22Rv1 (cell line): ENCODE data around the gene PDIK1L.

ENCODE experiments used
- ZFX ChIP-seq: fragments of 450-650 bp; IDR thresholded peaks from 2 replicates; pipeline ENCODE4 v1.6.1; 2017; ENCODE audit warnings: antibody characterized with exemption, borderline replicate concordance
- TF ChIP-seq, protein P1 (sequence below): fragments of 450-650 bp; IDR thresholded peaks from 2 replicates; pipeline ENCODE4 v1.5.1; 2017; ENCODE audit warnings: mild to moderate bottlenecking

DNA sequence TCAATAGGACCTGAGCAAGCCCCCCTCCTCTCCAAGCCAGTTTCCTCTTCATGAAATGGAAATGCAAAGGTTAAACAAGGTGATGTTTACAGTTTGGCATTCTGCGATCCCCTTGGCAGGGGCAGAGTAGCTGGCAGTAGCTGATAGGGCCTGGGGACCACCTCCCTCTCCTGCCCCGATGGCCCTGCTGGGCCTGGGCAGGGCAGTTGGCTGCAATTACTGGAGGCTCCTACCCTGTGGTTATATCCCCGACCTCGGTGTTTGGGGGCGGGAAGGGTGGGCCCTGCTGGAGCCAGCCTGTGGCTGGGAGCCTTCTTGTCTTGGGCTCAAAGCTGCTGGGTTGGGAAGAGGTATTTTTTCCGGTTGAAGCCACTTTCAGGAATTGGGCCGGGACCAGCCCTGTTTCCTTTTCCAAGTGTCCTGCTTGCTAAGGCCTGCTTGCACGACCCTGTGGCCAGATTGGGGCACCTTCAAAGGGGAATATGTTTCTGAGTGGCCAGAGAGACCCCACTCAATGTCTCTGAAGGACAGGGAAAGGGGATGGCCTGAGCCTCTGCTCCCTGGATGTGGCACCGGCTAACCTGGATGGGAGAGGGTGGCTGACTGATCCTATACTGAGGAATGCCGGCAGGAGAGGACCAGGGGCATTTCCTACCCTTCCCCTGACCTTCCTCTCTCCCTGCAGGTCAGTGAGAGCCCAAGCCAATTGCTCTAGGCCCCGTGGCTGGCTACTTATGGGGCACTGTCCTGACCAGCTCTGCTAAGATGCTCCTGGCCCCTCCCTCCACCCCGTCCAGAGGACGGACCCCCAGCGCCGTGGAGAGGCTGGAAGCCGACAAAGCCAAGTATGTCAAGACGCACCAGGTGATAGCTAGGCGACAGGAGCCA, 49.1 kb downstream of the PDIK1L start:
- TF ChIP-seq, protein P1, sequence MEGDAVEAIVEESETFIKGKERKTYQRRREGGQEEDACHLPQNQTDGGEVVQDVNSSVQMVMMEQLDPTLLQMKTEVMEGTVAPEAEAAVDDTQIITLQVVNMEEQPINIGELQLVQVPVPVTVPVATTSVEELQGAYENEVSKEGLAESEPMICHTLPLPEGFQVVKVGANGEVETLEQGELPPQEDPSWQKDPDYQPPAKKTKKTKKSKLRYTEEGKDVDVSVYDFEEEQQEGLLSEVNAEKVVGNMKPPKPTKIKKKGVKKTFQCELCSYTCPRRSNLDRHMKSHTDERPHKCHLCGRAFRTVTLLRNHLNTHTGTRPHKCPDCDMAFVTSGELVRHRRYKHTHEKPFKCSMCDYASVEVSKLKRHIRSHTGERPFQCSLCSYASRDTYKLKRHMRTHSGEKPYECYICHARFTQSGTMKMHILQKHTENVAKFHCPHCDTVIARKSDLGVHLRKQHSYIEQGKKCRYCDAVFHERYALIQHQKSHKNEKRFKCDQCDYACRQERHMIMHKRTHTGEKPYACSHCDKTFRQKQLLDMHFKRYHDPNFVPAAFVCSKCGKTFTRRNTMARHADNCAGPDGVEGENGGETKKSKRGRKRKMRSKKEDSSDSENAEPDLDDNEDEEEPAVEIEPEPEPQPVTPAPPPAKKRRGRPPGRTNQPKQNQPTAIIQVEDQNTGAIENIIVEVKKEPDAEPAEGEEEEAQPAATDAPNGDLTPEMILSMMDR, result no peak
- no peak for TF ChIP-seq ZFX
